T-helper 1 cell treated with Interleukin-12 subunit alpha and Interleukin-12 subunit beta and Interleukin-4 antibody, amounts not matched to agents 30 ng/mL and 1 ng/mL, for 36 hours (primary cell): ENCODE measurements around the gene CRIP2. TPM values are rescaled to one million over a fixed set of nuclear protein-coding genes. Genes with fewer than 3 reads are reported as not detected.

ENCODE experiments used
- intact Hi-C: fragments of 100-400 bp; cut with micrococcal nuclease; formaldehyde crosslinking; loops from one replicate; pipeline ENCODE4 v1.15.1; 2024
- total RNA-seq: library from RNA; stranded (reverse); gene quantifications from 2 replicates; pipeline ENCODE4 v1.2.3, GENCODE V29; 2022

The CRIP2 gene
- total RNA-seq, 1 donor from 2014 or later: 0.71 TPM

GRCh38 chr14:105525861-105526775 is 51.5 kb downstream of the CRIP2 start, which contains the start of gene TMEM121:
TMEM121 (plus strand) TSS chr14:105526583; CDS start chr14:105528835, 2,252 bp downstream.
- intact Hi-C loops: loop anchor here (1.0 to 5.0 kb wide), 2 partner anchors 35 to 434 kb away; partner anchors contain the start of gene TEDC1

- intact Hi-C loops: loop anchor here (5.0 kb wide), 1 partner anchor 435 kb away; no protein-coding TSS in a partner anchor
Observed at GRCh38 chr14:105526776-105527380, 52.3 kb downstream of the CRIP2 start.

GRCh38 chr14:105527381-105527825 is 52.8 kb downstream of the CRIP2 start:
- intact Hi-C loops: loop anchor here (5.0 kb wide), 1 partner anchor 435 kb away; no protein-coding TSS in a partner anchor

- intact Hi-C loops: loop anchor here (1.0 to 5.0 kb wide), 3 partner anchors 47 to 436 kb away; no protein-coding TSS in a partner anchor
Observed at GRCh38 chr14:105527826-105528585, 53.4 kb downstream of the CRIP2 start.

DNA sequence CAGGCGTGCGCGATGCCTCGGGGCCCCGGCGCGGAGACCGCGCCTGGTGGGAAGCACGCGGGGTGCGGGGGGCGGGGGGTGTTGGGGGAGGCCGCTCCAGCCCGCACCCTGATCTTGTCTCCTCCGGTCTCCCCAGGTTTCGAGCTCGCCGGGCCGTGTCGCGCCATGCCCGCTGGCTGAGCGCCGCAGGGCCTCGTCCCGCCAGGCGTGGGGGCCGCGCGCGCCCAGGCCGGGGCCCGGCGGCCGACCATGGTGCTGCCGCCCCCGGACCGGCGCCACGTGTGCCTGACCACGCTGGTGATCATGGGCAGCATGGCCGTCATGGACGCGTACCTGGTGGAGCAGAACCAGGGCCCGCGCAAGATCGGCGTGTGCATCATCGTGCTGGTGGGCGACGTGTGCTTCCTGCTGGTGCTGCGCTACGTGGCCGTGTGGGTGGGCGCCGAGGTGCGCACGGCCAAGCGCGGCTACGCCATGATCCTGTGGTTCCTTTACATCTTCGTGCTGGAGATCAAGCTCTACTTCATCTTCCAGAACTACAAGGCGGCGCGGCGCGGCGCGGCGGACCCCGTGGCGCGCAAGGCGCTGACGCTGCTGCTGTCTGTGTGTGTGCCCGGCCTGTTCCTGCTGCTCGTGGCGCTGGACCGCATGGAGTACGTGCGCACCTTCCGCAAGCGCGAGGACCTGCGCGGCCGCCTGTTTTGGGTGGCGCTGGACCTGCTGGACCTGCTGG is 54.1 kb downstream of the CRIP2 start:
- intact Hi-C loops: loop anchor here (1.0 to 5.0 kb wide), 4 partner anchors 48 to 436 kb away; no protein-coding TSS in a partner anchor

- intact Hi-C loops: loop anchor here (1.0 to 5.0 kb wide), 3 partner anchors 48 to 437 kb away; no protein-coding TSS in a partner anchor
Observed at GRCh38 chr14:105529319-105529568, 54.6 kb downstream of the CRIP2 start.

Other genes starting within 250 kb of the CRIP2 start
- gene BTBD6, start 226.3 kb upstream of the CRIP2 start, total RNA-seq: 39.7 and 39.9 TPM in 2 replicates
- gene BRF1, start 173.8 kb upstream of the CRIP2 start, total RNA-seq: 49.4 and 50.6 TPM in 2 replicates
- 33.3 and 35.8 TPM in 2 replicates for gene PACS2, start 160.1 kb upstream of the CRIP2 start, total RNA-seq
- gene TEX22, start 76.3 kb upstream of the CRIP2 start, total RNA-seq: 4.3 and 4.5 TPM in 2 replicates
- 129 and 138 TPM in 2 replicates for gene MTA1, start 55.0 kb upstream of the CRIP2 start, total RNA-seq
- gene CRIP1, start 12.1 kb downstream of the CRIP2 start, total RNA-seq: 220 and 231 TPM in 2 replicates
- 31.9 and 35.9 TPM in 2 replicates for gene TEDC1, start 16.4 kb downstream of the CRIP2 start, total RNA-seq
- 4.2 TPM in 2 replicates for gene TMEM121, start 51.8 kb downstream of the CRIP2 start, total RNA-seq